ENCODE measurements around the gene FCGR1A.
"Not testable (repeated sequence)": the region's sequence is repeated elsewhere in the genome, so short reads cannot be mapped to it uniquely, and the experiment has no call there.

Gene FCGR1A

GRCh38 chr1:149777084-149777483, 5.4 kb upstream of the FCGR1A start:
- not testable (repeated sequence) for DNase-seq (ENCODE audit: low spot score)

- DNase-seq (ENCODE audit: low spot score): not testable (repeated sequence)
Measured at GRCh38 chr1:149778313-149778712, 4.2 kb upstream of the FCGR1A start.

GRCh38 chr1:149781413-149781984, 995 bp upstream of the FCGR1A start:
- DNase-seq (ENCODE audit: low spot score): not testable (repeated sequence)

- DNase-seq (ENCODE audit: low spot score): not testable (repeated sequence)
Measured at GRCh38 chr1:149783289-149783688, 795 bp downstream of the FCGR1A start.

GRCh38 chr1:149783868-149784267, 1.4 kb downstream of the FCGR1A start:
- not testable (repeated sequence) for DNase-seq (ENCODE audit: low spot score)

GRCh38 chr1:149787688-149788451, 5.4 kb downstream of the FCGR1A start:
- DNase-seq (ENCODE audit: low spot score): not testable (repeated sequence)

- peak; percentile 50 for DNase-seq (ENCODE audit: low spot score)
- peak; percentile 37 for TF ChIP-seq CTCF (IDR thresholded peaks at IDR 0.05; ENCODE audit: extremely low read depth, missing control alignments)
Measured at GRCh38 chr1:149792502-149792901, 10.0 kb downstream of the FCGR1A start.

- peak; percentile 68 for TF ChIP-seq CTCF (IDR thresholded peaks at IDR 0.05; ENCODE audit: extremely low read depth, missing control alignments)
- DNase-seq (ENCODE audit: low spot score): peak; percentile 81
Measured at GRCh38 chr1:149792912-149793515, 10.5 kb downstream of the FCGR1A start.

GRCh38 chr1:149793885-149794284, 11.4 kb downstream of the FCGR1A start:
- not testable (repeated sequence) for DNase-seq (ENCODE audit: low spot score)

GRCh38 chr1:149801628-149802027, 19.1 kb downstream of the FCGR1A start:
- not testable (repeated sequence) for DNase-seq (ENCODE audit: low spot score)

- not testable (repeated sequence) for DNase-seq (ENCODE audit: low spot score)
Measured at GRCh38 chr1:149804417-149805080, 22.1 kb downstream of the FCGR1A start.

GRCh38 chr1:149810697-149811405, 28.4 kb downstream of the FCGR1A start:
- not testable (repeated sequence) for DNase-seq (ENCODE audit: low spot score)

- not testable (repeated sequence) for DNase-seq (ENCODE audit: low spot score)
Measured at GRCh38 chr1:149811514-149811889, 29.0 kb downstream of the FCGR1A start.

- DNase-seq (ENCODE audit: low spot score): peak; percentile 54
Measured at GRCh38 chr1:149811890-149812829, 29.7 kb downstream of the FCGR1A start.

GRCh38 chr1:149812893-149813801, 30.7 kb downstream of the FCGR1A start:
- not testable (repeated sequence) for DNase-seq (ENCODE audit: low spot score)

- not testable (repeated sequence) for DNase-seq (ENCODE audit: low spot score)
Measured at GRCh38 chr1:149820387-149820786, 37.9 kb downstream of the FCGR1A start.
